SW480 (cell line): ENCODE measurements around the gene G3BP1.
"Not testable (repeated sequence)": the region's sequence is repeated elsewhere in the genome, so short reads cannot be mapped to it uniquely, and the experiment has no call there.

Experiments
- DNase-seq: peaks from one replicate; pipeline ENCODE4 v3.0.0-alpha.2; 2016; ENCODE audit warnings: low spot score

Gene G3BP1

DNA sequence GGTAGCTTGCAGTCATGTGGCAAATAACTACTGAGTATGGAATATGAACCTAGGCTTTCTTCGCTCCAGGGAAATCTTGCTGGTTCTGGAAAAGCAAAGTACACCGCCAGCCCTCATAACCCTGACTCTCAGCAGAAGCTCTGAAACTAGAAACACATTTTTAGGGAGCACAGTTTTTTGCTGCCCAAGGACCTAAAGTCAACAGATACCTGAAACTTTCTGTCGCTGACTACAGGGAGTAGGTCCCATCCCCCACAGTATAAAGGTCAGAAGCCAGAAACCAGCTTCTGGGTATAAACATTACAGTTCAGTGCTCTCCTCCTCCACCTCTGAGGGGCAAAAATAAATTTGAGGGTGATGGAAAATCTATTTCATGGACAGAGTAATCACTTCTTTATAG is 16.4 kb upstream of the G3BP1 start:
- no peak for DNase-seq

DNA sequence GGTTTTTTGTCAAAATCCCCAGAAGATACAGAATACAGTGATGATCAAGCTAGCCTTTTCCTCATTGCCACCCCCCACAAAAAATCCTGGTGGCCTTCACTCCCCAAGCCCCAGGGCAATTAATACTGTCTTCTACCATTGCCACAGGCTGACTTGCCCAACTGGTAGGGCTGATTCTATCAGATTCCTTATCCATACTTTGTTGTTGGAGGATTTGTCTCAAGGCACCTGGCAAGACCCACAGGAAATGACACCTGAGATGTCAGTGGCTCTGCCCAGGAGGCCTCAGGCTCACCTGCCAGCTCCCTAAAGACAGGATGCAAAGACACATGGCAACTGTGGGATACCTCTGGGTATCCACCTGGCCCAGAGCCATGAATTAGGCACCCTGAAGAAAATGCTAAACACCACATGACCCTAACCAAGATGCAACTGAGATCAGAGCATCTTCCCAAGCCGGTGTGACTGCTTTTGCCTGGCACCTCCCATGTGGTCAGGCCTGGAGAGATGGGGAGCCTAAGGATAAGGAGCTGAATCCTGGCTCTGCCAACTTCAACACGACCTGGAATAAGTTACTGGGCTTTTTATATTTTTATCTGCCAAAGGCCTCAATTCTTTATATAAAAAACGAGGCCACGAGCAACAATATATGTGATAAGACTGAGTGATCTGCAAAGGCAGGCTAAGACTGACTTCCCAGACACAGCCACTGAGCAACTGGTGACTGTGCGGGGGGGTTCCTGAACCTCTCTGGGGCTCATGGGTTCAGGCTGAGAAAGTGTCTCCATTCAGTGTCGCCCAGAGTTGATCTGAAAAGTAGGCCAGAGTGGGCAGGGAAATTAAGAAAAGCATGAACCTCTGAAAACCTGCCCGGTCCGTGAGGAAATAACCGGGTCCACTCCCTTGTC is 14.3 kb upstream of the G3BP1 start:
- DNase-seq, result no peak

DNA sequence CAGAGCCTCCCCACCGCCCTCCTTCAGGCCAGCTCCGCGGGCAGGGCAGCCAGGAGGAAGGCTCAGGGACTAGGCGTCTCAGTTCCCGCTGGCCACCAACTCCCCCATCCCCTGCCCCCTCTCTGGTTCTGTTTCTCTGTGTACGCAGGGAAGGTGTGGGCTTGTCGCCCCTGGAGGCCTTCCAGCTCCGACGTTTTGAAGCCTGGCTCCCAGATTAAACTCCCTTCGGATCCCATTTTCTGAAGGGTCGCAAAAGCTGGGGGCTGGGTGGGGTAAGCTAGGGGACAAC is 13.7 kb upstream of the G3BP1 start:
- DNase-seq, result no peak

DNA sequence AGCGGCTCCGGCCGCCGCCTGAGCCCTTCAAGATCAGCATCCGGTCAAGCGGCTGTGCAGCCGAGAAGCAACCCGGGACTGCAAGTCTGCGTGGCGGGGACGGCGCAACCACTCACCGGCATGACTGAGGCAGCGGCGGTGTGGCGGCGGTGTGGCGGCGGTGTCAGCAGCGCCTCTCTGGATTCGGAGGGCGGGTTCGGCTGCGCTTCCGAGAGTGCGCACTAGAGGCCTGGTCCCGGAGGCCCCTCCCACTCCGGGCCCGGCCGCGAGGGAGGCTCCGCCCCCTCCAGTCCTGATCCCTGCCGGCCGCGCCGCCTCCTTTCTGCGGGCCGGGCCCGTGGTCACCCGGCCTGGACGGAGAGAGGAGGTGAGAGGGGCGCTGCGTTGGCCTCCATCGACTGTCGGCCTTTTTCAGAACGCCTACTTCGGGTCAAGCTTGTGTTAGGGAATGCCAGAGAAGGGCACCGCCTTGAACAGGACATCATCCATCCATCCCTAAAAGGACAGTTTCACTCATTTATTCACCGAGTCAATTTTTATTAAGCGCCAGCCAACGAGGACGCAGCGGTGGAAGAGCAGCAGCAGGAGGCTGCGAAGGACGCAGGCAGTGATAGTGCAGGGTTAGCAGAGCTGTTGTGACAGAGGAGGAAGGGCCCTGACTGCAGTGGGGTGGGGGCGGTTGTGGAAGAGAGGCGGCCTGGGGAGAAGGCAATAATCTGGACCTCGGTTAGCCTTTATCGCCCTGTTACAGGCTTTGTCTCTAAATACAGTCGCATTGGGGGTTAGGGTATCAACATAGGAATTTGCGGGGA is 13.1 kb upstream of the G3BP1 start, which contains the start of gene ATOX1:
Gene ATOX1, minus strand, starts transcription at position 202 of the 812 bp plus-strand sequence. Its CDS starts 80 bp downstream, at position 122.
- peak; percentile 89 for DNase-seq

DNA sequence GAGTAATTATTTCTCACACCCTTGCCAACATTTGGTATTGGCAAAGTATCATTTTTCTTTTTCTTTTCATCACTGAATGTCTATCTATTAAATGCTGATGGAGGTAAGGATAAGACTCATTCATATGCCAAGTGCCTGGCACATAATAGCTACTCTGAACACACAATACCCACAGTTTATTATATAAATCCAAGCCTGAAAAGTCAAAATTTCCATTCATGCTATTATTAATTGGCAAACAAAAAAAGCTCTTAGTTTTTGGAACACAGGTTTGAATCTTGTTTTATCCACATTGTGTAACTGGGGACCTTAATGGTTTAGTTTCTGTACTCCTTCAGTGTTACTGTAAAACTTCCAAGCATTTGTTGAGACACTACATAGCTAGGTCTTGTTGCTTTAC is 7.0 kb upstream of the G3BP1 start:
- no peak for DNase-seq

DNA sequence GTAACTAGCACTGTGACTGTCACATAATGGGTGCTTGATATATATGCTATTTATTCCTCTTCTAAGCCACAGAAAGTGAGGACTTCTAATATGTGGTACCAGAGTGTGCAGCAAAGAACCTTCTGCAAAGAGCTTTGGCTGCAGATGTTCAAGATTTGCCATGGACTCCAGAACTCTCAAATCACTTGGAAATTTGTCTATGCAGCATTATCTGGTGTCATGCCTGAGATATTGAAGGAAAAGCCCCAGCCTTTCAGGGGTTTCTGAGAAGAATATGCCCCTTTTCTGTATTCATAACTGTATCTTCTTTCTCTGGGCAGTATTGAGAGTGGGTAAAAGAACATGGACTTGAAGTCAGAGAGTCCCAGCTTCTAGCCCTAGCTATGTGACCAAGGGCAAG is 4.8 kb upstream of the G3BP1 start:
- no peak for DNase-seq

DNA sequence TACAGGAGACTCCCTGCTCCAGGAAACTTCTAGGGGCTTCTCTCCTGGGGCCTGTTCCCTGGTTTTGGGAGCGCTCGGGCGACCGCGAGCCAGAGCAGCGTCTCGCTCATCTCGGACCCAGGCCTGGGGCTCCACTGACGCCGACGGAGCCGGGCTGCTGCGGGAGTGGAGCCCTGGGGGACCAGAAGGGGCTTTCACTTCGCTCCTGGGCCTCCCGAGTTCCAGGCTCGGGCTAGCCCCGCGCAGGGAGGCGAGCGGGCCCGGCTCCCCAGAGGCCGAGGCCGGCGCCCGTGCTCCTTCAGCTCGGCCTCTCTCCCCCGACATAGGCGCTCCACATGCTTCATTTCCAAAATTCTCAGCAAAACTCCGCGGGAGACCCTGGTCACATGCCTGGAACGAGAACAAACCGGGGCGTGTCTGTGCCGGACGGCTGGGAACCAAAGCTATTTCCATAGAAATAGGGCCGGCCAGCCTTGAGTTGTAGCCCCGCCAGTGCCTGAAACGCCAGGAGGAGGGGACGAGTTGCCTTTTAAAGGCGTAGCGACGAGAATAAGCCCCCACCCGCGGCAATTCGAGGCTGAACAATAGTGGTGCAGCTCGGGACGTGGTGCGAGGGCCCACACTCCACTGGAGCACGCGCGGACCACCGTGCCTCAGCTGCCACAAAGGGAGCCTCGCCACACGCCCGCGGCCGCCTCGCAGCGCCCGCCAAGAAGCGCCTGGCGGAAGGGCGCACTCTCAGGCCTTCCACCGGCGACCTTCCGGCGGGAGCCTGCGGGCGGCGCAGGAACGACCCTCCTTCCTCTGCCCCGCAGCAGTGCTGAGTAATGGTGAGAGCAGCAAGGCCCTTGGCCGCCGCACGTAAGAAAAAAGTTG is 1.1 kb upstream of the G3BP1 start:
- peak; percentile 50 for DNase-seq

DNA sequence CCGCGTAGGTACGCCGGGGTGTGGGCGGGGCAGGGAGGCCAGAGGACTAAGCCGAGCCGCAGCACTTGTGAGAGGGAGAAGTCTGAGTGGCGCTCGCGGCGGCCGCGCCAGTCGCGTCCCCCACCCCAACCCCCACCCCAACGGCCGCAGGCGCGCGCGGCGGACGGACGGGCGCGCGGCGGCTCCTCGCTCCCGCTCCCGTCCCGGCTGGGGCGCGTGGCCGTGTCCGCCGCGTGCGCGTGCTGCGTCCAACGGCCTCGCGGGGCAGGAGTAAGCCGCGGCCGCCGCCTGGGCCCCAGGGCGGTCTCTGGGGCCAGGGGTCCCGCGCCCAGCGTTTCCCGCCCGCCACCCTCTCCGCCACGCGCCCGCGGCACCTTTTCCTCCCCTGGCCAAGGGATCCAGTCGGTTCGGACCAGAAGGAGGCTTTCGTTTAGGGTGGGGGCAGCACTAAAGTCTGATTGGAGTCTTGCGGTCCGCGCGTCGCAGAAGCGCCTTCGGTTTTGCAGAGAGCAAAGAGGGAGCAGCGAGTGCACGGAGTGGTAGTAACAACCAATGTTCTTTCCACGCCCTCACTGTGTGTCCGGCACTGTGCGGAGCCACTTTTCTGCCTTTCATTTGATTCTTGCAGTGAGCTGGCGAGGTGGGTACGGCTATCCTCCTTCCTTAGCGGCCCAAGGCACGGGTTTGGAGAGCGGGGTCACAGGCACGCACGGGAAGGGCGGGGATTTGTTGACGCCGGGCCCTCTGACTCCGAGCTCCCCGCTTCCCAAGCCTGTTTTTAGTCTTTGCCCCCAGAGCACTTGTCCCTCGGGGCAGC is 483 bp downstream of the G3BP1 start:
- DNase-seq, result peak; percentile 52

DNA sequence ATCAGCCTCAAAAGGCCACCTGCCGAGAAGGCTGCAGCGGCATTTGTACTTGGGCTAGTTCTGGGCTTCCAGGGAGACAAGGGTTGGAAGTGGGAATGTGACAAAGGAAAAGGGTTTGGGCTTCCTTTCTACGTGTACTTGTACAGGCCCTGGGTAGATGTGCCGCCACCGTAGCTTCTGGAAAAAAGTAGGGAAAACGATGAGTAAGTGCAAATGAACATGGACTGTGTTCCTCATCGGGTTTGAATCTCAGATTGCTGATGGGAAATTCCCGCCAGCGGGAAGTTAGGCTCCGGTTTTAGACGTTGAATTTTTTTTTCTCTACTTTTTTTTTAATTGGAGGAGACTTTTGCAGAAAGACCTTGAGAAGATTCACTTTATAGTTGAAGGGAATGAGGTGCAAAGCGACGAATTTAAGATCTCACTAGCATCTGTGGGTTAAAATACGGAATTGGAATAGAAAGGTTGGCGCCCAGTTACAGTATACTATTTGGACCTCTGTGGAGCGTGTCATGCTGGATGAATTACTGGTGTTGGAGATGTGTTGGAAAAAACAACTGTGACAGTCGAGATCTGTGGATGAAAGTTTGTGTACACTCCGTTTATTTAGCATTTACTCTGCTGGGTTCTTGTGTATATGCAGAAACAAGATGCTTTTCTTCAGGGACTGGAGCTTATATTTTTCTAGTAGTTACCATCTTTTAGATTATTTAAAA is 1.2 kb downstream of the G3BP1 start:
- DNase-seq, result peak; percentile 39

DNA sequence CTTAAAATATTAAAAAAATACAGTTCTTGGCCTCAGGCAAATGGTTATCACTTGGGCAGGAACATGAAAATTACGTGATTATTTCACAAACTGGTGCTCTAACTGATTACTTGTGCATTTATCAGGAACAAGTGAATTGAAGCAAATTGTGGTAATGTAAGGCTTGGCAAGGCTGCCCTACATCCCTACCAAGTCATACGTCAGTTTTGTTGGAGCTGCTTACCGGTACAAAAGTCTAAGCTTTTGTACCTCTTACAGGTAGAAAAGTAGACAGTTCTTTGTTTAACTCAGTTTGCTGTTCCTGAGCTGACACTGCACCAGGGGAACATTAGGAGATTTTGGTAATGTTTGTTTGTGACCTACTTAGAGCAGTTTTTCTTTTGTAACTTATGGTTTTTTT is 2.2 kb downstream of the G3BP1 start:
- no peak for DNase-seq

DNA sequence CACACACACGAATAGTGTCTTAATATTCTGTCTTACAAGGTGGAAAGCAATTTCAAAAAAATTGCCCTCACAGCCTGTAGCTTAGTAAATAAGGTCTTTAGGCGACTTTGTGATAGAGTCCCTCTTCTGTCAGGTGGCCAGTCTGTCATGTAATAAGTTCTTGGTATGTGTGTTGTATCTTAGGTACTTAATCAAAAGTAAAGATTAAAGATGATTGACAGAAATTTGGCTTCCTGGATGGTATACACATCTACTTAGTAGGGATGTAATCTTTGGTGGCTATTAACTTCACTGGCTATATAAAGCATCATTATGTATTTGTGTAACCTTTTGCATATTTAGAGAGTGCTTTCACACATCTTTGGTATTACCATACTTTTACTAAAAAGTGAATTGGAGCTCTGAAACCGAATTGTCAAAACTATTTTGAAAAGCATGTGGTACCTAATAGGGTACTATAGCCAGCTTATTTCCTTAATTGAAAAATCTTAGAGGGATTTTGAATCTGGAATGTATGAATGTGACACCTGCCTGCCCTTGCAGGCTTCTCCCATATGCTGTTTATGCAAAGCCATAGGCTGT is 3.4 kb downstream of the G3BP1 start:
- DNase-seq, result no peak

DNA sequence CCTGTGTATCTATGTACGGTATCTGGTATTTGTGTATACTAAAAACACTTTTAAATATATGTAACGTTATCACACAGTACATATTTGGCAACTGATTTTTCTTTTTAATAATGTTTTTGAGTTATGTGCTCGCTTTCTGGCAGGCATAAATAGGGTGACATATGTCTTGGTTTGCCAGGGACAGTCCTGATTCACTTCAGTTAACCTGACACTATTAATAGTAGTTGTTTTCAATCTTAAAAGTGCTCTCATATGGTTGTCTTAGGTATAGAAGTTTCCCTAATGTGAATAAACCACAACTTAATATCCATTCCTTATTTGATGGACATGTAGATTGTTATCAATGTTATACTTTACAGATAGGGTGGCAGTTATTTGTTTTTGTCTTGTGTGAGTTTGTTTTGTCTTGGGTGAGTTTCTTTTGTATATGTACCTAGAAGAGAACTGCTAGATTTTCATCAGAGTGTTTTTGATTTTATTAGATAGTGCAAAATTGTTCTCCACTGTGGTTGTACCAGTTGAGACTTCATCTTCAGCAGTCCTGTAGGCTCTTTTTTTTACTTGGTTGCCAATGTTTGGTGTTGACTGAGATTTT is 7.9 kb downstream of the G3BP1 start:
- DNase-seq, result no peak

DNA sequence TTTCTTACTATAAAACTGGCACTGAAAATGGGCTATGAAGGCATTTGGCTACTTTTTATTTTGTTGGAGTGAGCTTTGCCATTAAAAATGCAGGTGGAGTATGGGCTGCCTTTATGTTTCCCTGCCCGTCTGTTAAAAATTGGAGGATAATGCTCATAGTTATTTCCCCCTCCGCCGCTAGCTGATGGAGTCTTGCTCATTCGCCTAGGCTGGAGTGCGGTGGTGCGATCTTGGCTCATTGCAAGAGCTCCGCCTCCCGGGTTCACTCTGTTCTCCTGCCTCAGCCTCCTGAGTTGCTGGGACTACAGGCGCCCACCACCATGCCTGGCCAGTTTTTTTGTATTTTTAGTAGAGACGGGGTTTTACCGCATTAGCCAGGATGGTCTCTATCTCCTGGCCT is 8.6 kb downstream of the G3BP1 start:
- DNase-seq, result no peak

DNA sequence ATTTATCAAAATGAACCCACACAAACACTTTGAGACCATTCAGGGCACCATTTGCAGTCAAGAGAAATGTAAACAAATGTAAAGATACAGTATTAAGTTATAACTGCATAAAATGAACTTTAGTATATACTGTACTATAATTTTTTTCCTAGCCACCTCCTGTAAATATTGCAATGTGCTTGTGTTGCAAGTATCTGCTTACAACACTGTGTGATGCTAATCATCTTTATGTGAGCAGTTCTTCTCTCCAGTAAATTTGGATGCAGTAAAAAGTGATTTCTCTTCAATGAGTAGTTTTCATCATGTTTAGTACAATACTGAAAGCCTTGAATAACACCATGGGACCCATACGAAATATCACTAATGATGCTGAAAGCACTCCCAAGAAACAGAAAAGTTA is 9.4 kb downstream of the G3BP1 start:
- DNase-seq, result no peak

DNA sequence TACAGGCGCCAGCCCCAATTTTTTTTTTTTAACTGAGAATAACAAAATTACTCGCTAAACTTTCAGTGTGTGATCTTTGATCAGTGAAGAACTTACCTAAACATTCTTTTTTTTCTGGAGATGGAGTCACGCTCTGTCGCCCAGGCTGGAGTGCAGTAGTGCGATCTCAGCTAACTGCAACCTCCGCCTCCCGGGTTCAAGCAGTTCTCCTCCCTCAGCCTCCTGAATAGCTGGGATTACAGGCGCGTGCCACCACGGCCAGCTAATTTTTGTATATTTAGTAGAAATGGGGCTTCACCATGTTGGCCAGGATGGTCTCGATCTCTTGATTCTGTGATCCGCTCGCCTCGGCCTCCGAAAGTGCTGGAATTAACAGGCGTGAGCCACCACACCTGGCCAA is 11.9 kb downstream of the G3BP1 start:
- not testable (repeated sequence) for DNase-seq

DNA sequence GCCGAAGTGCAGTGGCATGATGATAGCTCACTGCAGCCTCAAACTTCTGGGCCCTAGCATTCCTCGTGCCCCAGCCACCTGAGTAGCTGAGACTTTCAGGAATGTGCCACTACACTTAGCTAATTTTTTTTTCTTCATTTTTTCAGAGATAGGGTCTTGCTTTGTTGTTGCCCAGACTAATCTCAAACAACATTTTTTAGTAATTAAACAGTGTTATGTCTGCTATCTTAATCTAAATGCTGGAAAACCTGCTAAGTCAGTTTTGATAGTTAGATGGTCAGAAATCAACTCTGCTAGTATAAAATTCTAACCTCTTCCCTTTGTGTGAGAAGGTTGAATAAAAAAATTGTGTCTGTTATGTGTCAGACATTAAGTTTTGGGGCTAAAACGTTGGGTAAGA is 12.4 kb downstream of the G3BP1 start:
- DNase-seq, result no peak

DNA sequence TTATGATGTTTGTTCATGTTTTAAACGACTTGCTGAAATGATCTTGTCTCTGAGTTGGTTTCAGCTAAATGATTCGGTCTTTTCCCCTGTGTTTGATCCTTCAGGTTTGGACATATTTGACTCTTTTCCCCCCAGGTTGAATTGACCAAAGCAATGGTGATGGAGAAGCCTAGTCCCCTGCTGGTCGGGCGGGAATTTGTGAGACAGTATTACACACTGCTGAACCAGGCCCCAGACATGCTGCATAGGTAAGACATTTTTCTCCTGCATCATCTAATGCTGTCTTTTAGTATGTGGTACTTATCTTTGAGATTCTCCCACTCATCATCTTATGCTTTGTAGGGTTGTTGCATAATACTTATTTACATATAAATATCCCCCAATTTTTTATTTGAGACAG is 14.7 kb downstream of the G3BP1 start:
- no peak for DNase-seq

DNA sequence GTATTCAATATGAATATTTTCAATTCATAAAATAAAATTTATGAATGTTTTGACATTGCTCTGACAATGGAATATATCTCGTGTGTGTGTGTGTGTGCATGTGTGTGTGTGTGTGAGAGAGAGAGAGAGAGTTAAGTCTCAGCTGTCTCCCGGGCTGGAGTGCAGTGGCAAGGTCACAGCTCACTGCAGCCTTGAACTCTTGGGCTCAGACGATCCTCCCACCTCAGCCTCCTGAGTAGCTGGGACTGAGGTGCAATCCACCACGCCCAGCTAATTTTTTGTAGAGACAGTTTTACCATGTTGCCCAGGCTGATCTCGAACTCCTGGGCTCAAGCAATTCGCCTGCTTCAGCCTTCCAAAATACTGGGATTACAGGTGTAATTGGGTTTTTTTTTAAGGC is 16.1 kb downstream of the G3BP1 start:
- no peak for DNase-seq

DNA sequence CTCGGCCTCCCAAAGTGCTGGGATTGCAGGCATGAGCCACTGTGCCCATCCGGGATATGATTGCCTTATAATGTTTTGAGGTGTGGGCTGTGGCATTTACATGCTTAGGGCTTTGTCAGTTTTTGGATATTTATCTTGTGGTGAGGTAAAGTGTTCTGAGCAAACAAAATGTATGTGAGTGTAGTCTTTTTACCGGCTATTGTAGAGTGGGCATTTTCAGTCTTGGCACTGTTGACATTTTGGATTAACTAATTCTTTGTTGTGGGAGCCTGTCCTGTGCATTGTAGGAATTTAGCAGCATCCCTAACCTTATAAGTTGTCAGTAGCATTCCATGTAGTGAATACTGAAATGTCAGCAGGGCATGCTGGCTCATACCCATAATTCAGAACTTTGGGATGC is 21.6 kb downstream of the G3BP1 start:
- DNase-seq, result no peak

DNA sequence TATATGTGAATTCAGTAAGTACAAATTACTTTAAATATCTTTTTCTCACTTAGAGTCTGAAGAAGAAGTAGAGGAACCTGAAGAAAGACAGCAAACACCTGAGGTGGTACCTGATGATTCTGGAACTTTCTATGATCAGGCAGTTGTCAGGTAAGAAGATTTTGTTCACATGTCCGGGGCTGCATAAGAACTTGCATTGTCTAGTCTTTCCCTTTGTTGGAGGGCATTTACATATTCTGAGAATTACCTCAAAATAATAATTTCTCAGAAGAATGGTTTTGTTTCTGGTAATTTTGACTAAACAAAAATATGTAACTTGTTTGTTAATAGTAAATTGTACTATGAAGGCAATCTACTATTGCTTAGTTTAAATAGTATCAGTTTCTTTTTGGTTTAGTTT is 23.7 kb downstream of the G3BP1 start:
- DNase-seq, result no peak
